ENCODE results near the gene ETS1. TPM values are rescaled to one million over a fixed set of nuclear protein-coding genes. Genes with fewer than 3 reads are reported as not detected.

The ETS1 gene
- total RNA-seq, 1 experiment from 2014 or later = 1.1 TPM

DNA sequence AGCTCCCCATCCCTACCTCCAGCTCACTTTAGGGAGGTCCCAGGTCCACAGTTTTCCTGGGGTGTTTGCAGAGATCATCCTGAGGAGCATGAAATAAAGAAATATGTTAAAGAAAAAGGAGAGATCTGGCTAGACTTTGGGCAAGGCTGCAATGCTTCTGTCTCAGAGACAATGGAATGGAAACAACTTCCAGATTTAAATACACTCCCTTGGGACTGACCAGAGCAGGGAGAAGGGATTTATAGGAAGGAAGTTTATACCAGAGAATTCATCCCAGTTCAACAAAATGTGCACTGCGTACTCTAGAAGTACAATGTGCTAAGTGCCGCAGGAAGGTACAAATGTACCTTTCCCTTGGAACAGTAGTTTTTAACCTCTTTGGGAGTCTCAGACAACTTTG lies 40.4 kb downstream of the ETS1 start:
- Histone ChIP-seq H3K9me3 (no peaks in the 10 kb centered on the region), H3K36me3 (ENCODE audit: control insufficient read depth, insufficient read depth, low read length) (no peaks in the 10 kb centered on the region), H3K4me1 (peaks cover 3% of the 10 kb centered on the region; the same call in 1 of the 2 replicates), H3K27me3 (replicated peaks; ENCODE audit: control insufficient read depth, insufficient read depth, low read length) (no peaks in the 10 kb centered on the region; the same call in 1 of the 2 replicates), H3K4me3 (ENCODE audit: low read depth, low read length) (no peak overlapping the region)
- Mint-ChIP-seq H3K9me3 (ENCODE audit: unreplicated experiment) (no peaks in the 10 kb centered on the region), H3K27me3 (ENCODE audit: insufficient read depth, unreplicated experiment) (peaks cover 22% of the 10 kb centered on the region), H3K36me3 (ENCODE audit: insufficient read depth, unreplicated experiment) (no peaks in the 10 kb centered on the region), H3K4me3 (ENCODE audit: unreplicated experiment) (no peak overlapping the region), H3K4me1 (ENCODE audit: low read depth, unreplicated experiment) (peaks cover 12% of the 10 kb centered on the region), H3K27ac (ENCODE audit: unreplicated experiment) (no peak overlapping the region)
- DNase-seq = no peak
- intact Hi-C loops (cut with micrococcal nuclease; ENCODE audit: unreplicated experiment) = no loop called here
- TF ChIP-seq, protein P1, sequence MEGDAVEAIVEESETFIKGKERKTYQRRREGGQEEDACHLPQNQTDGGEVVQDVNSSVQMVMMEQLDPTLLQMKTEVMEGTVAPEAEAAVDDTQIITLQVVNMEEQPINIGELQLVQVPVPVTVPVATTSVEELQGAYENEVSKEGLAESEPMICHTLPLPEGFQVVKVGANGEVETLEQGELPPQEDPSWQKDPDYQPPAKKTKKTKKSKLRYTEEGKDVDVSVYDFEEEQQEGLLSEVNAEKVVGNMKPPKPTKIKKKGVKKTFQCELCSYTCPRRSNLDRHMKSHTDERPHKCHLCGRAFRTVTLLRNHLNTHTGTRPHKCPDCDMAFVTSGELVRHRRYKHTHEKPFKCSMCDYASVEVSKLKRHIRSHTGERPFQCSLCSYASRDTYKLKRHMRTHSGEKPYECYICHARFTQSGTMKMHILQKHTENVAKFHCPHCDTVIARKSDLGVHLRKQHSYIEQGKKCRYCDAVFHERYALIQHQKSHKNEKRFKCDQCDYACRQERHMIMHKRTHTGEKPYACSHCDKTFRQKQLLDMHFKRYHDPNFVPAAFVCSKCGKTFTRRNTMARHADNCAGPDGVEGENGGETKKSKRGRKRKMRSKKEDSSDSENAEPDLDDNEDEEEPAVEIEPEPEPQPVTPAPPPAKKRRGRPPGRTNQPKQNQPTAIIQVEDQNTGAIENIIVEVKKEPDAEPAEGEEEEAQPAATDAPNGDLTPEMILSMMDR (IDR thresholded peaks at IDR 0.05; ENCODE audit: insufficient read depth in 1 of 2, low read depth in 1 of 2, low read length in 1 of 2, severe bottlenecking in 1 of 2, unreplicated experiment in 1 of 2) = no peak
- ChIA-PET CTCF (interaction anchor here (1.2 kb wide), 1 partner anchor 85 kb away, joined by 5 read pairs; no protein-coding TSS in a partner anchor), POLR2A (no interaction called here)
- no TSS peak for BruUV-seq (replicated peaks)

DNA sequence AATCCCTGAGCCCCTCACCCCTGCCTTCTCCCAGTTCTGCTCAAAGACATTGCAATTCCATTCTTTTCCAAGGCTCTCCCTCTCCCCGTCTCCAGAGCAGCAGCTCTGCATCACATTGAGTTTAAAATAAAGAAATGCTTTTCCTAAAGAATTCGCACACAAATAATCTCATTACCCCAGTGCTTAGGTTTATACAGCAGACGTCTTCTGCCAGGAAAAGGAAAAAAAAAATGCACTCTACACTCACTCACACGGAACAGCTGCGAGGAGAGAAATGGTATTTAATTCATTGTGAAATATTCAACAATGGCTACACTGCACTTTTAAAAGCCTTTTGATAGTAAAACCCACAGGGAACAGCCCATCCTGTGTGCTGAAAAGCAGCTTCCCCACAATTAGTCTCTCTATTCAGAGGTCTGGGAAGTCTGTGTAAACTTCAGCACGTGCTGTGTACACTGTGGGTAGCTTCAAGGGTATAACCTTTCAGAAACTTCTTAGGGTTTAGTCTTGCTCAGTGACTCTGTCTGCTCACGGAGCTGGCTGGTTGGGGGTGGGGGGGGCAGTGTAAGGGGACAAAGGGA lies 42.8 kb downstream of the ETS1 start:
- ChIA-PET CTCF (interaction anchor here (0.6 kb wide), 2 partner anchors 54 to 120 kb away, joined by 3 to 6 read pairs; no protein-coding TSS in a partner anchor), POLR2A (no interaction called here)
- Histone ChIP-seq H3K4me3 (ENCODE audit: low read depth, low read length) (no peak overlapping the region), H3K9me3 (no peaks in the 10 kb centered on the region), H3K27me3 (replicated peaks; ENCODE audit: control insufficient read depth, insufficient read depth, low read length) (no peaks in the 10 kb centered on the region; the same call in 1 of the 2 replicates), H3K36me3 (ENCODE audit: control insufficient read depth, insufficient read depth, low read length) (no peaks in the 10 kb centered on the region), H3K4me1 (peaks cover 3% of the 10 kb centered on the region; the same call in 1 of the 2 replicates)
- no peaks in the 10 kb centered on the region for H3K9me3 Mint-ChIP-seq (ENCODE audit: unreplicated experiment)
- peaks cover 12% of the 10 kb centered on the region for H3K4me1 Mint-ChIP-seq (ENCODE audit: low read depth, unreplicated experiment)
- DNase-seq = no peak
- H3K4me3 Mint-ChIP-seq (ENCODE audit: unreplicated experiment) = no peak overlapping the region
- peaks cover 32% of the 10 kb centered on the region for H3K27me3 Mint-ChIP-seq (ENCODE audit: insufficient read depth, unreplicated experiment)
- TF ChIP-seq, protein P1 (IDR thresholded peaks at IDR 0.05; ENCODE audit: insufficient read depth in 1 of 2, low read depth in 1 of 2, low read length in 1 of 2, severe bottlenecking in 1 of 2, unreplicated experiment in 1 of 2) = no peak
- no peak overlapping the region for H3K27ac Mint-ChIP-seq (ENCODE audit: unreplicated experiment)
- intact Hi-C loops (cut with micrococcal nuclease; ENCODE audit: unreplicated experiment) = no loop called here
- H3K36me3 Mint-ChIP-seq (ENCODE audit: insufficient read depth, unreplicated experiment) = no peaks in the 10 kb centered on the region
- BruUV-seq (replicated peaks) = no TSS peak

DNA sequence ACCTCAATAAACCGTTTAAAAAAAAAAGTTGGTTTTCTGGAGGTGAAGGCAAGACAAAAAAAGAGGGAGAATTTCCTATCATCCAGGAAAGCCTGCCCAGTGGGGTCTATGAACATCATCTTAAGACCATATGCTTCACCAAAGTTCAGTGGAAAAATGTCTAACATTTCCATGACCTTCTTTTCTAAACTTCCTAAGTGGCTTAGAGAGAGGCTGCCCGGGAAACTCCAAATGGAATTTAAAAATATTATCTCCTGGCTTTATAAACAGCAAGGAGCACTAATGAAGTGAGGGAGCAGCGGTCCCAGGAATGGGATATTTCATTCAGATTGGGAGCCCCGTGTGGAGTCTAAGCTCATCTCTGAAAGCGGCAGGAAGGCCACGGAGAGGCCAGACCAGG lies 46.9 kb downstream of the ETS1 start:
- H3K4me3 ChIP-seq (ENCODE audit: low read depth, low read length) = no peak overlapping the region
- no peaks in the 10 kb centered on the region for H3K36me3 ChIP-seq (ENCODE audit: control insufficient read depth, insufficient read depth, low read length)
- Mint-ChIP-seq H3K4me3 (ENCODE audit: unreplicated experiment) (no peak overlapping the region), H3K27ac (ENCODE audit: unreplicated experiment) (no peak overlapping the region), H3K36me3 (ENCODE audit: insufficient read depth, unreplicated experiment) (no peaks in the 10 kb centered on the region), H3K4me1 (ENCODE audit: low read depth, unreplicated experiment) (no peaks in the 10 kb centered on the region), H3K9me3 (ENCODE audit: unreplicated experiment) (no peaks in the 10 kb centered on the region), H3K27me3 (ENCODE audit: insufficient read depth, unreplicated experiment) (peaks cover 36% of the 10 kb centered on the region)
- intact Hi-C loops (cut with micrococcal nuclease; ENCODE audit: unreplicated experiment) = no loop called here
- H3K27me3 ChIP-seq (replicated peaks; ENCODE audit: control insufficient read depth, insufficient read depth, low read length) = no peaks in the 10 kb centered on the region
- ChIA-PET POLR2A (no interaction called here), CTCF (no interaction called here)
- BruUV-seq (replicated peaks) = no TSS peak
- TF ChIP-seq, protein P1 (IDR thresholded peaks at IDR 0.05; ENCODE audit: insufficient read depth in 1 of 2, low read depth in 1 of 2, low read length in 1 of 2, severe bottlenecking in 1 of 2, unreplicated experiment in 1 of 2) = no peak
- H3K4me1 ChIP-seq = no peaks in the 10 kb centered on the region
- DNase-seq = no peak
- no peaks in the 10 kb centered on the region for H3K9me3 ChIP-seq

Data from Caco-2 (cell line).